Measurements from ENCODE around the gene PSMD10.

PSMD10 gene

DNA sequence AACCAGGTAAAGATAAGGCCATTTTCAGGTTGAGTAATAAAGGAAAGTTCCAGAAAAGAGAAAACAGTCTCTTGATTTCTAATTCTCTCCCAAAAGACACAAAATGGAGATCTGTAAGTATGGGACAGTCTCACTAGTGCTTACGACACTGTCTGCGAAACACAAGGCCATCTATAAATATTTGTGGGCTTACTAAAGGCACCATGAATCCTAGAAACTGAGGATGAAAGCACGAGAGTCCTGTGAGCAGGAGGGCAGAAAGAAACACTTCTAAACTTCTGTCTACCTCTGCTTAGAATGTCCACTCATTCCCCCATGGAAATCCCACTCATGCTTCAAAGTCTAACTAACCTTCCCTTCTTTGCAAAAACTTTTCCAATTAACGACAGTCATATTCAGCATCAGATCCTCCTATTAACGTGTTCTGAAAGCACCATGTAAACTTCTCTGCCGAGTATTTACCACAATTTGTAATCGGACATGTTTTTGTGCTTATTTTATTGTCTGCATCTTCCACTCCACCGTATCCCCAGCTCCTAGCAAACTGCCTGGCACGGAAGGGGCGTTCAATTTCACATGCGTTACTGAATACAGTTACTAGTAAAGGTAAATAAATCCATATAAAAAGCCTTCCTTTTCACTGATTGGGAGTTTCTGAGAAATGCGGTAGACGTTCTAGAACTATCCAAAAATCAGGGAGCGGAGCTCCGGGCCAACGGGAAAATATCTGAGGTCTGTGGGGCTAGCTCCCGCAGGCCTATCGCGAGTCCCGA lies 665 bp downstream of the PSMD10 start:
- H2AFZ ChIP-seq (ENCODE audit: low read depth): peak overlapping the region; percentile 68

DNA sequence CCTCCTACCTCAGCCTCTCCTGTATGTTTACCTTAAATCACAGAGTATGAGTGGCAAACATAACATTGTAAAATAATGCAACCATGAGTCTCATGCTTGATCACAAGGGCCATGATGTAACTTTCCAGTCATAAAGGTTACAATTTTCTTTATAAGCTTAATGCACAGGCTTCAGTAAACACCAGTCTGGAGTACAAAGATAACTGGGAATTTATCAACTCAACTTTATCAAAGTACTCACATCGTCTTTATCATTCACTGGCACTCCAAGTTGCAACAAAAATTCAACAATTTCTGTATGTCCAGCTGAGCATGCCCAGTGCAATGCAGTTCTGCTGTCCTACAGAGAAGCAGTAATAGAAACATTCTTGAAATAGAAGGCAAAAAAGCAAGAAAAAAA lies 2.8 kb downstream of the PSMD10 start:
- no peaks in the 10 kb centered on the region for H3K36me3 ChIP-seq (ENCODE audit: insufficient read depth)
- peaks cover 9% of the 10 kb centered on the region for H3K4me1 ChIP-seq (ENCODE audit: low read depth, poor library complexity, severe bottlenecking)
- H2AFZ ChIP-seq (ENCODE audit: low read depth): no peak overlapping the region
- H3K27ac ChIP-seq: no peak overlapping the region
- peaks cover 17% of the 10 kb centered on the region; the same call in 1 of the 2 replicates for H3K79me2 ChIP-seq (ENCODE audit: insufficient read depth, low read depth)
- H3K4me3 ChIP-seq (IDR thresholded peaks at IDR 0.05; ENCODE audit: insufficient read depth, low read depth, low read length): no peak overlapping the region
- no peak overlapping the region for H3K4me2 ChIP-seq
- no peaks in the 10 kb centered on the region for H3K27me3 ChIP-seq (ENCODE audit: insufficient read depth, low read depth)
- TF ChIP-seq, protein P1, sequence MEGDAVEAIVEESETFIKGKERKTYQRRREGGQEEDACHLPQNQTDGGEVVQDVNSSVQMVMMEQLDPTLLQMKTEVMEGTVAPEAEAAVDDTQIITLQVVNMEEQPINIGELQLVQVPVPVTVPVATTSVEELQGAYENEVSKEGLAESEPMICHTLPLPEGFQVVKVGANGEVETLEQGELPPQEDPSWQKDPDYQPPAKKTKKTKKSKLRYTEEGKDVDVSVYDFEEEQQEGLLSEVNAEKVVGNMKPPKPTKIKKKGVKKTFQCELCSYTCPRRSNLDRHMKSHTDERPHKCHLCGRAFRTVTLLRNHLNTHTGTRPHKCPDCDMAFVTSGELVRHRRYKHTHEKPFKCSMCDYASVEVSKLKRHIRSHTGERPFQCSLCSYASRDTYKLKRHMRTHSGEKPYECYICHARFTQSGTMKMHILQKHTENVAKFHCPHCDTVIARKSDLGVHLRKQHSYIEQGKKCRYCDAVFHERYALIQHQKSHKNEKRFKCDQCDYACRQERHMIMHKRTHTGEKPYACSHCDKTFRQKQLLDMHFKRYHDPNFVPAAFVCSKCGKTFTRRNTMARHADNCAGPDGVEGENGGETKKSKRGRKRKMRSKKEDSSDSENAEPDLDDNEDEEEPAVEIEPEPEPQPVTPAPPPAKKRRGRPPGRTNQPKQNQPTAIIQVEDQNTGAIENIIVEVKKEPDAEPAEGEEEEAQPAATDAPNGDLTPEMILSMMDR (conservative IDR thresholded peaks at IDR 0.05; ENCODE audit: low read depth, low read length): no peak
- H4K20me1 ChIP-seq (ENCODE audit: insufficient read depth): no peaks in the 10 kb centered on the region
- no peak overlapping the region for H3K9ac ChIP-seq

More for the DNA sequence above, 665 bp downstream of the PSMD10 start:
- peak overlapping the region; percentile 67 for H3K4me2 ChIP-seq
- H3K4me1 ChIP-seq (ENCODE audit: low read depth, poor library complexity, severe bottlenecking): peaks cover 9% of the 10 kb centered on the region
- TF ChIP-seq, protein P1 (conservative IDR thresholded peaks at IDR 0.05; ENCODE audit: low read depth, low read length): no peak
- H3K27me3 ChIP-seq (ENCODE audit: insufficient read depth, low read depth): no peaks in the 10 kb centered on the region
- no peaks in the 10 kb centered on the region for H4K20me1 ChIP-seq (ENCODE audit: insufficient read depth)
- H3K79me2 ChIP-seq (ENCODE audit: insufficient read depth, low read depth): peaks cover 17% of the 10 kb centered on the region; the same call in 1 of the 2 replicates
- H3K27ac ChIP-seq: peak overlapping the region; percentile 79
- H3K9ac ChIP-seq: peak overlapping the region; percentile 85
- H3K4me3 ChIP-seq (IDR thresholded peaks at IDR 0.05; ENCODE audit: insufficient read depth, low read depth, low read length): no peak overlapping the region
- no peaks in the 10 kb centered on the region for H3K36me3 ChIP-seq (ENCODE audit: insufficient read depth)

- Histone ChIP-seq H3K9ac (no peak overlapping the region), H3K27ac (no peak overlapping the region), H3K4me3 (IDR thresholded peaks at IDR 0.05; ENCODE audit: insufficient read depth, low read depth, low read length) (no peak overlapping the region), H3K4me1 (ENCODE audit: low read depth, poor library complexity, severe bottlenecking) (peaks cover 9% of the 10 kb centered on the region), H2AFZ (ENCODE audit: low read depth) (no peak overlapping the region), H3K27me3 (ENCODE audit: insufficient read depth, low read depth) (no peaks in the 10 kb centered on the region), H3K79me2 (ENCODE audit: insufficient read depth, low read depth) (peaks cover 17% of the 10 kb centered on the region; the same call in 1 of the 2 replicates), H3K4me2 (no peak overlapping the region), H4K20me1 (ENCODE audit: insufficient read depth) (no peaks in the 10 kb centered on the region), H3K36me3 (ENCODE audit: insufficient read depth) (no peaks in the 10 kb centered on the region)
- TF ChIP-seq, protein P1 (conservative IDR thresholded peaks at IDR 0.05; ENCODE audit: low read depth, low read length): no peak
These were observed 3.5 kb downstream of the PSMD10 start for GRCh38 chrX:108087792-108088191.

- no peak overlapping the region for H3K9ac ChIP-seq
- no peak overlapping the region for H3K4me3 ChIP-seq (IDR thresholded peaks at IDR 0.05; ENCODE audit: insufficient read depth, low read depth, low read length)
- H3K79me2 ChIP-seq (ENCODE audit: insufficient read depth, low read depth): no peaks in the 10 kb centered on the region
- TF ChIP-seq, protein P1 (conservative IDR thresholded peaks at IDR 0.05; ENCODE audit: low read depth, low read length): no peak
- H3K36me3 ChIP-seq (ENCODE audit: insufficient read depth): no peaks in the 10 kb centered on the region
- H3K4me2 ChIP-seq: no peak overlapping the region
- no peak overlapping the region for H2AFZ ChIP-seq (ENCODE audit: low read depth)
- H3K27me3 ChIP-seq (ENCODE audit: insufficient read depth, low read depth): no peaks in the 10 kb centered on the region
- H4K20me1 ChIP-seq (ENCODE audit: insufficient read depth): no peaks in the 10 kb centered on the region
- H3K27ac ChIP-seq: no peak overlapping the region
- no peaks in the 10 kb centered on the region for H3K4me1 ChIP-seq (ENCODE audit: low read depth, poor library complexity, severe bottlenecking)
These were observed 10.2 kb downstream of the PSMD10 start for GRCh38 chrX:108081110-108081509.

All from KMS-11 (cell line).